Rectal smooth muscle tissue (tissue), 1 donor: ENCODE results near the gene SPOP.

Source experiments
- H3K27ac ChIP-seq: one replicate; pipeline ENCODE4 v1.7.0; 2013; ENCODE audit warnings: low read depth, low read length, inconsistent platforms
- H3K27me3 ChIP-seq: one replicate; pipeline ENCODE4 v1.7.0; 2013; ENCODE audit warnings: low read length; ENCODE audit not compliant: control insufficient read depth, insufficient read depth
- H3K36me3 ChIP-seq: one replicate; pipeline ENCODE4 v1.7.0; 2013; ENCODE audit warnings: low read length; ENCODE audit not compliant: control insufficient read depth, insufficient read depth
- H3K4me1 ChIP-seq: one replicate; pipeline ENCODE4 v1.7.0; 2013; ENCODE audit warnings: low read length; ENCODE audit not compliant: control insufficient read depth, insufficient read depth
- H3K4me3 ChIP-seq: one replicate; pipeline ENCODE4 v1.7.0; 2013; ENCODE audit warnings: low read length
- H3K9ac ChIP-seq: one replicate; pipeline ENCODE4 v1.7.0; 2013; ENCODE audit warnings: low read length

The SPOP gene

GRCh38 chr17:49635121-49635520, 42.8 kb downstream of the SPOP start:
- Histone ChIP-seq H3K27ac (peak overlapping the region; percentile 64), H3K36me3 (no peaks in the 10 kb centered on the region), H3K4me3 (no peak overlapping the region), H3K4me1 (peaks cover 34% of the 10 kb centered on the region), H3K9ac (no peak overlapping the region), H3K27me3 (no peaks in the 10 kb centered on the region)

GRCh38 chr17:49634485-49634860, 43.4 kb downstream of the SPOP start:
- Histone ChIP-seq H3K27me3 (no peaks in the 10 kb centered on the region), H3K4me1 (peaks cover 41% of the 10 kb centered on the region), H3K27ac (peak overlapping the region; percentile 64), H3K36me3 (no peaks in the 10 kb centered on the region), H3K4me3 (no peak overlapping the region), H3K9ac (no peak overlapping the region)

GRCh38 chr17:49633762-49634484, 44.0 kb downstream of the SPOP start:
- Histone ChIP-seq H3K9ac (no peak overlapping the region), H3K36me3 (no peaks in the 10 kb centered on the region), H3K4me3 (no peak overlapping the region), H3K4me1 (peaks cover 42% of the 10 kb centered on the region), H3K27me3 (no peaks in the 10 kb centered on the region), H3K27ac (peak overlapping the region; percentile 64)

- no peak overlapping the region for H3K4me3 ChIP-seq
- H3K4me1 ChIP-seq, result peaks cover 47% of the 10 kb centered on the region
- no peak overlapping the region for H3K9ac ChIP-seq
- no peaks in the 10 kb centered on the region for H3K27me3 ChIP-seq
- no peaks in the 10 kb centered on the region for H3K36me3 ChIP-seq
- H3K27ac ChIP-seq, result peak overlapping the region; percentile 64
These were observed 44.6 kb downstream of the SPOP start for GRCh38 chr17:49633250-49633649.

GRCh38 chr17:49632201-49632600, 45.7 kb downstream of the SPOP start:
- Histone ChIP-seq H3K9ac (no peak overlapping the region), H3K36me3 (no peaks in the 10 kb centered on the region), H3K4me3 (no peak overlapping the region), H3K27ac (no peak overlapping the region), H3K27me3 (no peaks in the 10 kb centered on the region), H3K4me1 (peaks cover 53% of the 10 kb centered on the region)

GRCh38 chr17:49631496-49631895, 46.4 kb downstream of the SPOP start:
- no peaks in the 10 kb centered on the region for H3K36me3 ChIP-seq
- no peak overlapping the region for H3K9ac ChIP-seq
- no peak overlapping the region for H3K4me3 ChIP-seq
- peaks cover 51% of the 10 kb centered on the region for H3K4me1 ChIP-seq
- no peaks in the 10 kb centered on the region for H3K27me3 ChIP-seq
- H3K27ac ChIP-seq, result no peak overlapping the region

- H3K27me3 ChIP-seq, result no peaks in the 10 kb centered on the region
- H3K4me3 ChIP-seq, result no peak overlapping the region
- H3K4me1 ChIP-seq, result peaks cover 54% of the 10 kb centered on the region
- no peaks in the 10 kb centered on the region for H3K36me3 ChIP-seq
- no peak overlapping the region for H3K9ac ChIP-seq
- no peak overlapping the region for H3K27ac ChIP-seq
These were observed 47.6 kb downstream of the SPOP start for GRCh38 chr17:49630113-49630900.

GRCh38 chr17:49629447-49629846, 48.5 kb downstream of the SPOP start:
- Histone ChIP-seq H3K27ac (no peak overlapping the region), H3K9ac (no peak overlapping the region), H3K4me1 (peaks cover 56% of the 10 kb centered on the region)

GRCh38 chr17:49624896-49625295, 53.0 kb downstream of the SPOP start:
- H3K4me1 ChIP-seq, result peaks cover 41% of the 10 kb centered on the region

More at GRCh38 chr17:49629447-49629846, 48.5 kb downstream of the SPOP start:
- no peaks in the 10 kb centered on the region for H3K27me3 ChIP-seq
- no peaks in the 10 kb centered on the region for H3K36me3 ChIP-seq
- no peak overlapping the region for H3K4me3 ChIP-seq

GRCh38 chr17:49621946-49622529, 55.9 kb downstream of the SPOP start:
- Histone ChIP-seq H3K36me3 (peaks cover 17% of the 10 kb centered on the region), H3K4me1 (peaks cover 34% of the 10 kb centered on the region), H3K4me3 (no peak overlapping the region), H3K9ac (no peak overlapping the region), H3K27me3 (no peaks in the 10 kb centered on the region), H3K27ac (peak overlapping the region; percentile 29)

More at GRCh38 chr17:49624896-49625295, 53.0 kb downstream of the SPOP start:
- Histone ChIP-seq H3K9ac (no peak overlapping the region), H3K4me3 (no peak overlapping the region), H3K27me3 (no peaks in the 10 kb centered on the region), H3K27ac (no peak overlapping the region), H3K36me3 (peaks cover 8% of the 10 kb centered on the region)

- H3K4me3 ChIP-seq, result no peak overlapping the region
- no peak overlapping the region for H3K9ac ChIP-seq
- peaks cover 17% of the 10 kb centered on the region for H3K36me3 ChIP-seq
- H3K4me1 ChIP-seq, result peaks cover 39% of the 10 kb centered on the region
- H3K27me3 ChIP-seq, result no peaks in the 10 kb centered on the region
- peak overlapping the region; percentile 29 for H3K27ac ChIP-seq
These were observed 56.5 kb downstream of the SPOP start for GRCh38 chr17:49621420-49621819.

GRCh38 chr17:49618028-49618611, 59.8 kb downstream of the SPOP start:
- H3K4me1 ChIP-seq, result peaks cover 37% of the 10 kb centered on the region
- no peaks in the 10 kb centered on the region for H3K27me3 ChIP-seq
- H3K4me3 ChIP-seq, result no peak overlapping the region
- no peak overlapping the region for H3K27ac ChIP-seq
- H3K9ac ChIP-seq, result no peak overlapping the region
- peaks cover 19% of the 10 kb centered on the region for H3K36me3 ChIP-seq
